Stimulated activated CD8-positive, alpha-beta memory T cell treated with anti-CD3 and anti-CD28 coated beads, Interleukin-4, amount 100 ng/mL, for 48 hours (primary cell): ENCODE data around the gene POLR1E.
"Not testable (repeated sequence)": the region's sequence is repeated elsewhere in the genome, so short reads cannot be mapped to it uniquely, and the experiment has no call there.

ENCODE experiments used
- DNase-seq: peaks from one replicate; pipeline ENCODE4 v3.0.0-alpha.2; 2020

POLR1E gene

GRCh38 chr9:37465249-37466036 is 20.3 kb upstream of the POLR1E start, which contains the start of gene ZBTB5:
TSS of gene ZBTB5 (minus strand) at chr9:37465450. CDS start at chr9:37442551, 22,899 bp downstream.
- DNase-seq, result peak; percentile 98

GRCh38 chr9:37466037-37466709 is 19.6 kb upstream of the POLR1E start:
- peak; percentile 57 for DNase-seq

GRCh38 chr9:37467530-37467929 is 18.2 kb upstream of the POLR1E start:
- not testable (repeated sequence) for DNase-seq

- DNase-seq, result no peak
These were observed 17.1 kb upstream of the POLR1E start for GRCh38 chr9:37468620-37469019.

GRCh38 chr9:37471942-37472684 is 13.6 kb upstream of the POLR1E start:
- DNase-seq, result no peak

GRCh38 chr9:37473982-37474381 is 11.8 kb upstream of the POLR1E start:
- DNase-seq, result not testable (repeated sequence)

- DNase-seq, result no peak
These were observed 11.3 kb upstream of the POLR1E start for GRCh38 chr9:37474438-37474837.

- DNase-seq, result no peak
These were observed 8.8 kb upstream of the POLR1E start for GRCh38 chr9:37476930-37477329.

GRCh38 chr9:37477443-37477842 is 8.3 kb upstream of the POLR1E start:
- not testable (repeated sequence) for DNase-seq

- DNase-seq, result not testable (repeated sequence)
These were observed 7.6 kb upstream of the POLR1E start for GRCh38 chr9:37477987-37478619.

GRCh38 chr9:37480759-37481158 is 5.0 kb upstream of the POLR1E start:
- no peak for DNase-seq

- DNase-seq, result no peak
These were observed 488 bp downstream of the POLR1E start for GRCh38 chr9:37486256-37486615.

GRCh38 chr9:37486616-37487548 is 1.1 kb downstream of the POLR1E start:
- no peak for DNase-seq

- no peak for DNase-seq
These were observed 6.2 kb downstream of the POLR1E start for GRCh38 chr9:37491939-37492338.

- no peak for DNase-seq
These were observed 9.8 kb downstream of the POLR1E start for GRCh38 chr9:37495571-37495970.

- DNase-seq, result no peak
These were observed 10.3 kb downstream of the POLR1E start for GRCh38 chr9:37496020-37496419.

GRCh38 chr9:37497320-37497719 is 11.6 kb downstream of the POLR1E start:
- no peak for DNase-seq

- no peak for DNase-seq
These were observed 12.7 kb downstream of the POLR1E start for GRCh38 chr9:37498457-37498856.

GRCh38 chr9:37499297-37499696 is 13.5 kb downstream of the POLR1E start:
- no peak for DNase-seq

GRCh38 chr9:37501957-37502596 is 16.3 kb downstream of the POLR1E start:
- DNase-seq, result no peak

- DNase-seq, result peak; percentile 41
These were observed 18.0 kb downstream of the POLR1E start for GRCh38 chr9:37503736-37504135.
